ENCODE data around the gene ARPP21.

DNA sequence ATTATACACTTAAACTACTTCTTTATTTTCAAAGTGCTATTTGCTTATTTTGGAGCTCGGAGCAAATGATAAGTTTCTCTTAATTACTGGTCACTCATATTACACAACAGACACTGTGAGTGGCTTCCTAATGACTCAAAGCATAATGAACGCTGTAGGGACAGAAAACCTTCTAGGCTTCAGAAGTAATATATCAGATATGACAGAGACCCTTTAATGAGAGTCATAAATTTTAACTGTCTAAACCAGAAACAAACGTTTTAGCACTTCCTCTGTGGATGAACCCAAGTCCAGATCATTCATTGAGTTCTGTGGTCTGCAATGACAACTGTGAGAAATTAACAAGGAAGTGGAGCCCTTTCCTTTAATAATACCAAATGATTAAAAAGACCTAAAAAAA is 66.6 kb downstream of the ARPP21 start:
- TF ChIP-seq CTCF (IDR thresholded peaks at IDR 0.05) (no peak), POLR2A (IDR thresholded peaks at IDR 0.05) (no peak)

All from esophagus squamous epithelium (tissue), 4 donors.